T-helper 2 cell (primary cell): Measurements from ENCODE around the gene FIS1.

ENCODE experiments used
- DNase-seq, 5 experiments: peaks; one replicate each; pipeline versions ENCODE4 v3.0.0 to v3.0.0-alpha.2; 2012 to 2022

Gene FIS1

GRCh38 chr7:101232141-101232850 lies 12.6 kb downstream of the FIS1 start:
- no peak for DNase-seq

GRCh38 chr7:101231644-101232043 lies 13.2 kb downstream of the FIS1 start:
- no peak for DNase-seq

DNA sequence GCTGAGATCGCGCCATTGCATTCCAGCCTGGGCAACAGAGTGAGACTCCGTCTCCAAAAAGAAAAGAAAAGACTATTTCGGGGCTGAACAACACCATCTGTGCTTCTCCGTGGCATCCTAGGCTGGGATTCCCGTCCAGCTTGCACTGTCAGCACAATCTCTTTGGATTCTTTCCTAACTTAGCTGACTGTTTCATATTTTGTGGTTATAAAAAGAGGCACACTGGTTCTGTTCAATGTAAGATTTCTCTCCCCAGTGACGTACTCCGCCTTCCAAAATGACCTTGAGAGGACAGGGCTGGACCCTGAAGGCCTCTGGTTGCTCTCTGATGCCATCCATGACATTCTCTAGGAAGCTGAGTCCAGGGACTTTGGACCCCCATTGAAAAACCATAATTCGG lies 18.2 kb downstream of the FIS1 start:
- DNase-seq, result no peak

DNA sequence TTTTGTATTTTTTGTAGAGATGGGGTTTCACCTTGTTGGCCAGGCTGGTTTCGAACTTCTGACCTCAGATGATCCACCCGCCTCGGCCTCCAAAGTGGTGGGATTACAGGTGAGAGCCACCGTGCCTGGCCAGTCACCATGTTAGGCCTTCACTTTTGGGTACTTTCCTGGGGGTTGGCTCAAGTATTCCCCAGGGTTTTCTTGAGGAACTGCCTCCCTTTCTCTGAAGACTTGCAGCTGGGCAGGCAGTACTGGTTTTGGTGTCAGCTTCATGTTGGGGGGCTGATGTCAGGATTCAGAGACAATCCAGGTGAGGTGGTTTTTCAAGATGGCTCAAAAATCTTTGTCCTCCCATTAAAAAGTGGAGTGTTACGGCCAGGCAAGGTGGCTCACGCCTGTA lies 19.2 kb downstream of the FIS1 start:
- DNase-seq, result no peak

GRCh38 chr7:101223528-101223927 lies 21.4 kb downstream of the FIS1 start:
- DNase-seq, result no peak

- no peak for DNase-seq
Observed at GRCh38 chr7:101222275-101222830, 22.5 kb downstream of the FIS1 start.

DNA sequence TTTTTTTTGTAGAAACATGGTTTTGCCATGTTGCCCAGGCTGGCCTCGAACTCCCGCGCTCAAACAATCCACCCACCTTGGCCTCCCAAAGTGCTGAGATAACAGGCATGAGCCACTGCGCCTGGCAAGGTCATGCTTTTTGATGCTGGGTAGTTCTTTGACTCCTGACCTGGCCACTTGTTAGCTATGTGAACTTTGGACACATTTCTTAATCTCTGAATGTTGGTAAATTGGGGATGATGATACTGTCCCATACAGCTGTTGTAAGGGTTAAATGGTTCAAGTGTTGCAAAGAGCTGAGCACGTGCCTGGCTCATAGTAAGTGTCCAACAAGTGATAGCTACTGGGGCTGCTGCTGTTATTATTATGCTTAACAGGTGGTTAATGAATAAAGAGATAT lies 24.6 kb downstream of the FIS1 start:
- no peak for DNase-seq

- DNase-seq, result no peak
Observed at GRCh38 chr7:101218236-101219125, 26.4 kb downstream of the FIS1 start.

DNA sequence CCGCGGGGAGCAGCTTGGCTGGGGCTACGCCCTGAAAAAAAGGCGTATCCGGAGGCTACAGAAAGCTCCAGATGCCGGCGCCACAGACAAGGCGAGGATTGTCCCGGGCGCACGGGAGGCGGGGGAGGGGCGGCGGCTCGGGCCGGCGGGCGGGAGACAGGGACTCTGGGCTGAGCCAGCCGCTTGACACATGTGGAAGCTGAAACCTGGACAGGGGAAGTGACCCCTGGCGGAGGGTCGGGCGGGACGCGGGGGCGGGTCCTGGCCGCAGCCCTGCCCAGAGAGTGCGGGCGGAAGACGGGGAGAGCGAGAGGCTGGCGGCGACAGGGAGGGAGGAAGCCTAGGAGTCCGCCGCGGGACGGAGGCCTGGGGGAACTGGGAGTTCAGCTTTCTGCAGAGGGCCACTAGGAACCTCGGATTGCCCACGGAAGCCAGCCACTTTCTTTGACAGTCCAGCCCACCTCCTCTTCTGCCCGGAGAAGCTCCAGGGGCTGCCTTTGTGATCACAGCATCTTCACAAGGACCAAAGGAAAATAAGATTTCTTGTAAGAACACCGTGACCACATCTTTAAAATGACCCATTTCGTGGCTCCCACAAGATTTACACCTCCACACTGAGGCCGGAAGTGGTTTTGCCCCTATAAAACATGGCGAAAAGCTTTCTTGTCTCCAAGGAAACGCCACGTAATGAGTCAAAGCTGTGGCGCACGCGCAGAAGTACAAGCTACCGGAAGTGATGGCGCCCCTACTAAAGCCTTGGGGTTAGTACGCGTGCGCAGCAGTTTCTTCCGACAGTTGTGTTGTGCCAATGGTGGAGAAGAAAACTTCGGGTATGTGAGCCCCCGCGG lies 27.3 kb downstream of the FIS1 start, which contains the start of the genes PLOD3 and ZNHIT1:
Gene PLOD3 (minus strand): TSS at position 194 of the 848 bp plus-strand sequence. CDS start 307 bp downstream, outside the sequence.
Gene ZNHIT1 (plus strand): TSS at position 778 of the 848 bp plus-strand sequence. CDS start 31 bp downstream, at position 809.
- DNase-seq, result peak; percentile 89 to 97 (median 94)

GRCh38 chr7:101216860-101217387 lies 28.0 kb downstream of the FIS1 start:
- DNase-seq, result no peak

GRCh38 chr7:101216001-101216859 lies 28.7 kb downstream of the FIS1 start:
- DNase-seq, result peak in 1 of 5 experiments; percentile 11

DNA sequence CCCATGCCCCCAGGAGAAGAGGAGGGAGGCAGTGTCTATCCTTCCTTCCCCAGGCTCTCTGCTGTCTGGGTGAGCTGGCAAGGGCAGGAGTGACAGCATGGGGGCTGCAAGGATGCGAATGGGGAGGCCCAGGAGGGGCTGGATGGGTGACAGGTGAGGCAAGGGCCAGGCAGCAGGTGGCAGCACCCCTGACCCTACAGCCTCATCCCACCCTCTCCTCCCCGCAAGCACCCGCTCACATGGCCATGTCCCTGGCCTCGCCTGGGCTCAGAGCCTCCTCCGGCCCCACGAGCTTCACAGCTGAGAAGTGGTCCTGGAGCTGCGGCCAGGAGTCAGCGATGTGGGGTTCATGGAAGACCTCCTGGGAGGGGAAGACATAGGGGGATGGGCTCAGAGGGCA lies 32.9 kb downstream of the FIS1 start:
- no peak for DNase-seq

GRCh38 chr7:101211501-101211900 lies 33.4 kb downstream of the FIS1 start:
- no peak for DNase-seq

GRCh38 chr7:101210143-101210542 lies 34.7 kb downstream of the FIS1 start:
- DNase-seq, result no peak

- DNase-seq, result no peak
Observed at GRCh38 chr7:101208794-101209193, 36.1 kb downstream of the FIS1 start.

DNA sequence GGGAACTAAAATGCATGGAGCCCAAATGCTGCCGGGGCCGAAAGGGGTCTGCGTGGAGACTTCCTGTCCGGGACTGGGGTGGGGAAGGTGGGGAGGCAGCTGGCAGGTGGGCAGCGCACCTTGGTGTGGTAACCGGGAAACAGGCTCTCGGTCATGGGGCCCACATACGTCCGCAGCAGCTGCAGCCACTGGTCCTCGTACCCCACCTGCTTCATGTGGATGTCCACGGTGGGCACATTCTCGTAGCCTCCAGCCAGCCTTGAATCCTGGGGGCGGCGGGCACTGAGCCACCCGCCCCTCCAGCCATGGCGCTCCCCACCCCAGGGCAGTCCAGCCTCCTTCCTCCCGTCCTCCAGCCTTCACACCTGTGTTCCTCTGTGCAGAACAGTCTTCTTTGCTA lies 37.4 kb downstream of the FIS1 start:
- DNase-seq, result no peak

DNA sequence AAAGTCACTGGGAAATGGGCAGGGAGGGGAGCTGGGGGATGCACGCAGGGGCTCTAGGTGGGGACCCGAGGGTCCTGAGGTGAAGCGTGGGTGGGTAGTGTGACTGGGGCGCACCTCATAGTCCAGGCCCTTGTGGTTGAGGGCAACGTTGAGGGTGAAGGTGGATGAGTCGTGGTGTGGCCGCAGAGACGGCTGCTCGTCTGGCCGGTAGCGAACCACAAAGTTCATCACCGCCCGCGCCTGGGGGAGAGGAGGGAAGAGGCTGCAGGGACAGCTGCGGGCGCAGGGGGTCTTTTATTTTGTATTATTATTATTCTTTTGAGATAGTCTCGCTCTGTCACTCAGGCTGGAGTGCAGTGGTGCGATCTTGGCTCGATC lies 38.2 kb downstream of the FIS1 start:
- no peak for DNase-seq

DNA sequence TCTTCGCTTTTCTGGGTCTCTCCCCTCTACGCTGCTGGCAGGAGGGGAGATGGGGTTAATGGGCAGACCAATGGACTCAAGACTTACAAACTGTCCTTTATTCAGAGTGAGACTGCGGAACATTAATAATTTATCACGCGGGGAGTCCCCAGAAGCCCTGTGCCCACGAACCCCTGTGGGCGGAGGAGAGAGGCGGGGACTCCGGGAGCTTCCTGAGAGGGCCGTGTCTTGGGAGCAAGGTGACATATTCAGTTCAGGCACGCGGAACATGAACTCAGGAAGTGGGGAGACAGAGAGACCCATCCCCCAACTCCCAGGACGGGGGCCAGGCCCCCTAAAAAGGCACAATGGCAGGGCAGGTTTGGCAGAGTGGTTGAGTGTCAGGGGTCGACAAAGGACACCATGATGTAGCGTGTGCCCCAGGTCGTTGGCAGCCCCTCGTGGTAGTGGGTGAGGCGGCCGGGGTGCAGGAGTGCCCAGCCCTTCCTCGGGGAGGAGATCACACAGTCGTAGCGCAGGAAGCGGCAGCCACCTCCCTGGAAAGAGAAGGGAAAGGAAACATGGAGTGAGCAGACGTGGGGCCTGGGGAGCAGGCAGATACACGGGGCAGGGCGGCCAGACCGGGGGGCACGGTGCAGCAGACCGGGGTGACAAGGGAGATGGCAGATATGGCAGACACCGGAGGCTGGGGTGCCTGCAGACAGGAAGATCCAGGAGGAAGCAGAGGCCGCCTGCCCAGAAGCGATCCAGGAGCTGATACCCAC lies 38.8 kb downstream of the FIS1 start:
- no peak for DNase-seq

GRCh38 chr7:101203740-101204738 lies 40.8 kb downstream of the FIS1 start:
- DNase-seq, result peak in 2 of 5 experiments; percentile 13 to 27
